Natural killer cell treated with Interleukin-12 subunit alpha and Interleukin-12 subunit beta and Interleukin-15 and Interleukin-18, amount 100 ng/mL, for 72 hours (primary cell): ENCODE measurements around the gene INO80. TPM values are rescaled to one million over a fixed set of nuclear protein-coding genes. Genes with fewer than 3 reads are reported as not detected.

ENCODE experiments used
- ATAC-seq, 2 donors: fragments of 150-1000 bp; cut with Tn5 transposase in 1 of 2; sonication (Bioruptor Pico), chemical (Tn5 transposase) in 1 of 2; 2 replicates each; pipeline ENCODE4 v1.10.0; 2021
- DNase-seq: peaks from one replicate; pipeline ENCODE4 v3.0.0; 2022; ENCODE audit warnings: low spot score
- H3K27ac Mint-ChIP-seq, 2 donors: 1 replicate in 1 of 2; 2 replicates in 1 of 2; pipeline ENCODE4 v1.8.0; 2022; ENCODE audit warnings: mixed read lengths in 2 of 2, mild to moderate bottlenecking in 1 of 2, moderate library complexity in 1 of 2
- H3K27me3 Mint-ChIP-seq, 2 donors: 1 replicate in 1 of 2; 2 replicates in 1 of 2; pipeline ENCODE4 v1.8.0; 2022; ENCODE audit warnings: mixed read lengths in 2 of 2
- H3K36me3 Mint-ChIP-seq: one replicate; pipeline ENCODE4 v1.8.0; 2022; ENCODE audit warnings: mixed read lengths
- H3K4me1 Mint-ChIP-seq, 2 donors: 1 replicate in 1 of 2; 2 replicates in 1 of 2; pipeline ENCODE4 v1.8.0; 2022; ENCODE audit warnings: low read depth in 2 of 2, mixed read lengths in 2 of 2, mild to moderate bottlenecking in 1 of 2
- H3K4me3 Mint-ChIP-seq: one replicate; pipeline ENCODE4 v1.8.0; 2022; ENCODE audit warnings: mixed read lengths
- H3K9me3 Mint-ChIP-seq: 2 replicates; pipeline ENCODE4 v1.8.0; 2022; ENCODE audit warnings: mixed read lengths
- total RNA-seq, 2 donors: library from RNA; stranded (reverse); gene quantifications; one replicate each; pipeline ENCODE4 v1.2.3, GENCODE V29; 2022

The INO80 gene
- total RNA-seq, 2 donors from 2014 or later: 34.3 to 55.7 TPM

- H3K4me3 Mint-ChIP-seq: peak overlapping the region; percentile 42
- no peaks in the 10 kb centered on the region for H3K36me3 Mint-ChIP-seq
- no peak for DNase-seq
- no peaks in the 10 kb centered on the region for H3K9me3 Mint-ChIP-seq
- H3K27ac Mint-ChIP-seq: peak overlapping the region in 1 of 2 donors; percentile 73
- H3K4me1 Mint-ChIP-seq: peaks cover 27 to 28% of the 10 kb centered on the region in 2 donors
- no peak for ATAC-seq
- peaks cover 0 to 12% of the 10 kb centered on the region in 2 donors for H3K27me3 Mint-ChIP-seq
These were observed 171.4 kb downstream of the INO80 start for GRCh38 chr15:40944510-40945296.

DNA sequence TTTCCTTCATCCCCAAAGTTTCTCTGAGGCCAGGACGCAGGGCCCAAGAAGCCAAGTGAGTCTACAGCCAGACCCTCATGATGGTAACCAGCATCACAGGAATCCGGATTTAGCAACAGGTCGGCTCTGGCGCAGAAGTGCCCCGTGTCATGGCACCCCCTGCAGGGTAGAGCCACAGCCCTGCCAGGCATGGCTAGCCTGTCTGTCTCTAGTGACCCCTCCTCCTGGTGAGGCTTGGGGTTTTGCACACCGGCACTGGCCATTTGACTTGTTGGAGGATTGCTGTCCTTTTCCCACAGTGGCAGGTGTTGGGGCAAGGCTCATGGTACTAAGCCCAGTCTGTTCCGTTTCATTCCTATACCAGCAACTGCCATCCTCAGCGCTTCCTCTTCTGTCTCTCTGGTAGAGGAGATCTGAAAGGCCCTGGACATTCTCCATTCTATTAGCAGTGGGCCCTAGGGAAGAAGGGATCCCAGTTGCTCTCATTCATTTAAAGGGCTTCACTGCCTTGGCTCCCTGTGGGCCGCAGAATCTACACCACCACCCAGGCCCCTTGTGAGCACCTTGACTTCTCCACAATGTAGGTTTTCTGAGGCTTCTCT is 172.2 kb downstream of the INO80 start:
- DNase-seq: no peak
- no peak for ATAC-seq
- peaks cover 0 to 7% of the 10 kb centered on the region in 2 donors for H3K27me3 Mint-ChIP-seq
- peak overlapping the region; percentile 88 for H3K4me3 Mint-ChIP-seq
- no peaks in the 10 kb centered on the region for H3K9me3 Mint-ChIP-seq
- H3K4me1 Mint-ChIP-seq: peaks cover 27 to 28% of the 10 kb centered on the region in 2 donors
- H3K27ac Mint-ChIP-seq: peak overlapping the region in 1 of 2 donors; percentile 73
- no peaks in the 10 kb centered on the region for H3K36me3 Mint-ChIP-seq

DNA sequence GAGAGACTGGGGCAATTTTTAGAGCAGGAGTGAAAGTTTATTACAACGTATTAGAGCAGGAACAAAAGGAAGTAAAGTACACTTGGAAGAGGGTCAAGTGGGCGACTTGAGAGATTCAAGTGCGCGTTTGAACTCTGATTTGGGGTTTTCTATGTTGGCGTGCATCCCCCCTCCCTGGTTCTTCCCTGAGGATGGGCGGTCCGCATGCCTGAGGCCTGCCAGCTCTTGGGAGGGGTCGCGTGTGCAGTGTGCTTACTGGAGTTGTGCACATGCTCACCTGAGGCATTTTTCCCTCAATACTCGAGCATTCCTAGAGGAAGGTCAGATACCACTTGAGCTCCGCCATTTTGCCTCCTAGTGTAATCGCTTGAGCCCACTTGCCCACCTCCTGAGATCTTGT is 173.2 kb downstream of the INO80 start:
- H3K36me3 Mint-ChIP-seq: no peaks in the 10 kb centered on the region
- no peak for DNase-seq
- H3K4me3 Mint-ChIP-seq: peak overlapping the region; percentile 88
- no peaks in the 10 kb centered on the region for H3K9me3 Mint-ChIP-seq
- H3K27me3 Mint-ChIP-seq: peaks cover 0 to 7% of the 10 kb centered on the region in 2 donors
- H3K4me1 Mint-ChIP-seq: peaks cover 27 to 28% of the 10 kb centered on the region in 2 donors
- ATAC-seq: no peak
- H3K27ac Mint-ChIP-seq: peak overlapping the region; percentile 56 to 73

DNA sequence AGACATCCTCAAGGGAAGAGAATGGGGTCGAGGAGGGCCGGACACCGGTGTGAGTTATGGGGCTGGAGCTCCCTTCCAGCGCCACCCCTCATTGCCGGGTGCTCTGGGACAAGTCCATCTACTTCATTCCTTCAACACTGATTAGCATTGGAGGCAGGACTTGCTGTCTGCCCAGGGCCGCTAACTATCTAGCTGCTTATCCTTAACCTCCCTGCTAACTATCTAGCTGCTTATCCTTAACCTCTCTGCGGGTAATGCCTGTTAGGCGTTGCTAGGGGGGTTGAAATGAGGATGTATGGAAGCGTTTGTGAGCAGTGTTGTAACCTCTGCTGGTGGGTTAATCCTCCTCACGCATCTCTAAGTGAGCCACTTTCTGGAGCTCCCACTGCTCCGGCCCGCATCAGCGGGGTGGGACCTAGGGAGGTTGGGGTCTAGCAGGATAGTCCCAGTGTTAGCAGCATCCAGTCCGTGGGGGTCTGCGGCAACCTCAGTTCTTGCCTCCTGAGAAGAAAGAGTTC is 173.7 kb downstream of the INO80 start:
- Mint-ChIP-seq H3K9me3 (no peaks in the 10 kb centered on the region), H3K27me3 (peaks cover 0 to 6% of the 10 kb centered on the region in 2 donors), H3K4me1 (peaks cover 27 to 28% of the 10 kb centered on the region in 2 donors), H3K27ac (peak overlapping the region; percentile 56 to 73), H3K4me3 (peak overlapping the region; percentile 88), H3K36me3 (no peaks in the 10 kb centered on the region)
- DNase-seq: no peak
- no peak for ATAC-seq

DNA sequence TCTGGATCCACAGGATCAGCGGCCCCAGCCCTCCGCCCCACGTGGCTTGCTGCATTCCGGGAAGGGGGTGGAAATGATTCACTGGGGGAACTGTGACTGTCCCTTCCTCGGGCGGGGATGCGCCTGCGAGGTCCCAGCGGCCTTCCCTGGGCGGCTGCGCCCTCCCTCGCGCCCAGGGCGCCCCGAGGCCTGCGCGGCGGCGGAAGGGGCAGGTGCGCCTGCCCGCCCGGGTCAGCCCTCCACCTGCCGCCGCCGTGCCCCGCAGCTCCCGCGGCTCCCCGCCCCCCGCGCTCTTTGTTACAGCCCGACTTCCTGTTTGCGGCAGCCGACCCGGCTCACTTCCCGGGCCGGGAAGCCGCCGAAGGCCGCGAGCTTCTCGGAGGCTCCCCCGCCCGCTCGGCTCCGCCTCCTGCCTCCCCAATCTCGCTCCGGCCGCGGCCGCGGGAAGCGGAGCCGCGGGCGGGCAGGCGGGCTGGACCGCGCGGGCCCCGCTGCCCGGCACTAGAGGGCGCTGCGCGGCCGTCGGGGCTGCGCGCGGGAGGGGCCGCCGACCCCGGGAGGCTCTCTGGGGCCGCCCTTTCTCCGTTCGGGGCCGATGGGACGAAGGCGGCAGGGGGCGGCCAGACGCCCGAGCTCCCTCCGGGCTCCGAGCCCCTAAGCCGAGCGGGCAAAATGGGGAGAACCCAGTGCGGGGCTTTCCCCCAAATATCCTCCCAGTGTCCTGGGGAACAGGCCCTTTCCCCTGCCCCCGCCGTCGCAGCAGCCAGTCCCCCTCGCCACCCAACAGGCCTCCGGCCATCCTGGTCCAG is 174.3 kb downstream of the INO80 start:
- peak overlapping the region; percentile 42 to 56 for H3K27ac Mint-ChIP-seq
- peaks cover 27 to 28% of the 10 kb centered on the region in 2 donors for H3K4me1 Mint-ChIP-seq
- peak; percentile 92 to 94 for ATAC-seq

GRCh38 chr15:40941068-40941527 is 175.0 kb downstream of the INO80 start:
- Mint-ChIP-seq H3K27me3 (peaks cover 0 to 3% of the 10 kb centered on the region in 2 donors), H3K4me3 (no peak overlapping the region), H3K9me3 (no peaks in the 10 kb centered on the region), H3K4me1 (peaks cover 26 to 28% of the 10 kb centered on the region in 2 donors), H3K27ac (peak overlapping the region in 1 of 2 donors; percentile 42), H3K36me3 (no peaks in the 10 kb centered on the region)
- ATAC-seq: no peak
- DNase-seq: no peak

More for the DNA sequence above, 174.3 kb downstream of the INO80 start:
- H3K36me3 Mint-ChIP-seq: no peaks in the 10 kb centered on the region
- peak overlapping the region; percentile 88 for H3K4me3 Mint-ChIP-seq
- H3K9me3 Mint-ChIP-seq: no peaks in the 10 kb centered on the region
- H3K27me3 Mint-ChIP-seq: peaks cover 0 to 5% of the 10 kb centered on the region in 2 donors
- DNase-seq: peak; percentile 88

DNA sequence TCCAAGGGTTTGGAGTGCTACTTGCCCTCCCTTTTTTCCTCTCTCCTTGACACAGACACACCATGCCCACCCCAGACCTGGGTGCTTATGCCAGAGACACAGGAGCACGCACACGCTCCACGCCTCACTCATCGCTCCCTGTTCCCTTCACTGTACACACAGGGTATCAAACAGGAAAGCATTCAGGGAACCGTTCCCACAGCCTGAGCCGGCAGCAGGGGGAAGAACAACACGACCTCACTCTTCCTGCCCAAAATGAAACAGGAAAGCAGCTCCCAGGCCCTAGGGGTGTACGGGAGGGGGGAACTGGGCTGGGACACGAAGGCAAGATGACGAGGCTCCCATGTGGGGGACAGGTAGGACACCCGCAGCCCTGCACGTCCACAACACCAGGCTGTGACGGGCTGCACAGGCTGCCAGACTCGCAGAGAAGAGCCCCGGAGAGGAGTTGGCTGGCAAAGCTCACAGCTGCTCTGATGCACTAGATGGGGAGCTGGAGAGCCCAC is 175.7 kb downstream of the INO80 start:
- H3K9me3 Mint-ChIP-seq: no peaks in the 10 kb centered on the region
- peak overlapping the region; percentile 36 to 42 for H3K27ac Mint-ChIP-seq
- peak overlapping the region; percentile 8 for H3K4me3 Mint-ChIP-seq
- DNase-seq (no peak), ATAC-seq (no peak)
- no peaks in the 10 kb centered on the region for H3K27me3 Mint-ChIP-seq
- no peaks in the 10 kb centered on the region for H3K36me3 Mint-ChIP-seq
- H3K4me1 Mint-ChIP-seq: peaks cover 22 to 28% of the 10 kb centered on the region in 2 donors

GRCh38 chr15:40938536-40938870 is 177.6 kb downstream of the INO80 start:
- H3K9me3 Mint-ChIP-seq: no peaks in the 10 kb centered on the region
- DNase-seq: no peak
- no peak overlapping the region for H3K4me3 Mint-ChIP-seq
- peaks cover 2 to 4% of the 10 kb centered on the region in 2 donors for H3K27me3 Mint-ChIP-seq
- H3K27ac Mint-ChIP-seq: no peak overlapping the region
- ATAC-seq: no peak
- H3K4me1 Mint-ChIP-seq: peaks cover 17 to 20% of the 10 kb centered on the region in 2 donors
- H3K36me3 Mint-ChIP-seq: no peaks in the 10 kb centered on the region

GRCh38 chr15:40937762-40938535 is 178.1 kb downstream of the INO80 start:
- DNase-seq: no peak
- Mint-ChIP-seq H3K36me3 (no peaks in the 10 kb centered on the region), H3K27ac (no peak overlapping the region), H3K4me3 (no peak overlapping the region), H3K9me3 (no peaks in the 10 kb centered on the region), H3K27me3 (peaks cover 6 to 10% of the 10 kb centered on the region in 2 donors), H3K4me1 (peaks cover 11 to 15% of the 10 kb centered on the region in 2 donors)
- no peak for ATAC-seq

DNA sequence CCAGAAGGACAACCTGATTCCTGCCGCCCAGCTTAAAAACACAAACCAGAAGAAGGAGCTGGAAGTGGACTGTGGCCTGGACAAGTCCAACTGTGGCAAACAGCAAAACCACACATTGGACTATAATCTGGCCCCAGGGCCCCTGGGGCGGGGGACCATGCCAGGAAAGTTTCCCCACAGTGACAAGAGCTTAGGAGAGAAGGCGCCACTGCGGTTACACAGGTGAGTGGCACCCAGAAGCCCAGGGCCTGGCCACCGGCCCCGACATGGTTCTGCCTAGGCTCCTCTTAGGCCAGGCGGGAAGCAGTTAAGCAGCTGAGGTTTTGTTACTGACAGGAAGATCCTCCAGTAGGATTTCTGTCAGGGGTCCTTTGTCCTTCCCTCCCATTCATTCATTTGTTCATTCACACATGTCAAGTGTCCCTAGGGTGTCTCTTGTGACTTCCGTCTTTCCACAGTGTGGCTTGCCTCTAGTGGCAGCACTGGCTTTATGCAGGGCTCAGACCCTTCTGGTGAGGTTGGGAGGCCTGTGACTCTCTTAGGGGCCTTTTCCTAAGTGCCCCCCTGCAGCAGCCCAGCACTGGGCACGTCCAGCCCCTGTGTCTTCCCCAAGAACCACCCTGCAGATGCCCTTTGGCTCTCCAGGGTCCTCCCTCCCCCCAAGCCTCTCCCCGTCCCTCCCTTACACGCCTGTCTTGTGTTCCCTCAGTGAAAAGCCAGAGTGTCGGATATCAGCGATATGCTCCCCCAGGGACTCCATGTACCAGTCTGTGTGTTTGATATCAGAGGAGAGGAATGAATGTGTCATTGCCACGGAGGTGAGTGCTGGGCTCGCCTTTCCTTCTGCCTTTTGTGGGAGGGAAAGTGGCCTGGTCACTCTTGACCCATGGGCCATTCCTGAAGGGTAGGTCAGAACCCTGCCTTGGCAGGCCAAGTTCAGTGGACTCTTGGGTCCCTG is 179.1 kb downstream of the INO80 start:
- no peaks in the 10 kb centered on the region for H3K36me3 Mint-ChIP-seq

DNA sequence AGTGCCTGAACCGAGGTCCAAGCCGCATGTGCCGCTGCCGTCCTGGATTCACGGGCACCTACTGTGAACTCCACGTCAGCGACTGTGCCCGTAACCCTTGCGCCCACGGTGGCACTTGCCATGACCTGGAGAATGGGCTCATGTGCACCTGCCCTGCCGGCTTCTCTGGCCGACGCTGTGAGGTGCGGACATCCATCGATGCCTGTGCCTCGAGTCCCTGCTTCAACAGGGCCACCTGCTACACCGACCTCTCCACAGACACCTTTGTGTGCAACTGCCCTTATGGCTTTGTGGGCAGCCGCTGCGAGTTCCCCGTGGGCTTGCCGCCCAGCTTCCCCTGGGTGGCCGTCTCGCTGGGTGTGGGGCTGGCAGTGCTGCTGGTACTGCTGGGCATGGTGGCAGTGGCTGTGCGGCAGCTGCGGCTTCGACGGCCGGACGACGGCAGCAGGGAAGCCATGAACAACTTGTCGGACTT is 179.8 kb downstream of the INO80 start:
- H3K4me3 Mint-ChIP-seq: no peak overlapping the region
- ATAC-seq: no peak
- no peak overlapping the region for H3K27ac Mint-ChIP-seq
- H3K9me3 Mint-ChIP-seq: no peaks in the 10 kb centered on the region
- H3K36me3 Mint-ChIP-seq: no peaks in the 10 kb centered on the region
- peaks cover 13 to 18% of the 10 kb centered on the region in 2 donors for H3K4me1 Mint-ChIP-seq
- peaks cover 14 to 22% of the 10 kb centered on the region in 2 donors for H3K27me3 Mint-ChIP-seq
- DNase-seq: no peak

More for the DNA sequence above, 179.1 kb downstream of the INO80 start:
- no peak overlapping the region for H3K4me3 Mint-ChIP-seq
- ATAC-seq: no peak
- peaks cover 9 to 13% of the 10 kb centered on the region in 2 donors for H3K4me1 Mint-ChIP-seq
- peak overlapping the region in 1 of 2 donors; percentile 67 for H3K27ac Mint-ChIP-seq
- peaks cover 10 to 15% of the 10 kb centered on the region in 2 donors for H3K27me3 Mint-ChIP-seq
- DNase-seq: no peak
- no peaks in the 10 kb centered on the region for H3K9me3 Mint-ChIP-seq

DNA sequence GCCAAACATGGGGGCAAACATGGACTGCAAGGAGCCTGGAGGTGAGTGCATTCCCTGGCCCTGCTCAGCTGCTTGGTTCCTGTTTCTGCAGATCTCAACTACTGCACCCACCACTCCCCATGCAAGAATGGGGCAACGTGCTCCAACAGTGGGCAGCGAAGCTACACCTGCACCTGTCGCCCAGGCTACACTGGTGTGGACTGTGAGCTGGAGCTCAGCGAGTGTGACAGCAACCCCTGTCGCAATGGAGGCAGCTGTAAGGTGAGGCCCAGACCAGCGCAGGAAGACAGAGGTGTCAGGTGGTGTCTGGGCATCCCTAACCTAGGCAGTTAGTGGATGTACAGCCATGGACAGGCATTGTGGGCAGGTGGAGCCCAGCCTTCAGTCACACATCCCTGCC is 181.6 kb downstream of the INO80 start:
- peaks cover 22 to 23% of the 10 kb centered on the region in 2 donors for H3K4me1 Mint-ChIP-seq
- H3K27me3 Mint-ChIP-seq: peaks cover 27 to 36% of the 10 kb centered on the region in 2 donors
- no peak for DNase-seq
- H3K36me3 Mint-ChIP-seq: no peaks in the 10 kb centered on the region
- H3K27ac Mint-ChIP-seq: no peak overlapping the region
- no peak overlapping the region for H3K4me3 Mint-ChIP-seq
- H3K9me3 Mint-ChIP-seq: no peaks in the 10 kb centered on the region
- ATAC-seq: no peak
